Vagina (tissue), 2 donors: ENCODE measurements around the gene CARD11. TPM values are rescaled to one million over a fixed set of nuclear protein-coding genes. Genes with fewer than 3 reads are reported as not detected.

ENCODE experiments used
- DNase-seq, 2 donors: peaks; one replicate each; pipeline ENCODE4 v3.0.0-alpha.2; 2017; ENCODE audit errors: extremely low spot score in 2 of 2
- H3K27ac ChIP-seq: fragments of 200-600 bp; sonication (generic); one replicate; pipeline ENCODE4 v1.5.1; 2019
- H3K27me3 ChIP-seq: fragments of 200-600 bp; sonication (generic); one replicate; pipeline ENCODE4 v1.5.1; 2019
- H3K36me3 ChIP-seq, 2 donors: fragments of 200-600 bp; sonication (generic); one replicate each; pipeline ENCODE4 v1.5.1; 2017 to 2019
- H3K4me1 ChIP-seq: fragments of 200-600 bp; sonication (generic); one replicate; pipeline ENCODE4 v1.5.1; 2019
- H3K4me3 ChIP-seq, 2 donors: fragments of 200-600 bp; sonication (generic); 1 replicate in 1 of 2; 2 replicates in 1 of 2; pipeline ENCODE4 v1.5.1; 2016 to 2019
- H3K9me3 ChIP-seq: fragments of 200-600 bp; sonication (generic); one replicate; pipeline ENCODE4 v1.5.1; 2019
- POLR2A ChIP-seq, 2 donors: fragments of 450-650 bp; IDR thresholded peaks; one replicate each; pipeline ENCODE4 v1.6.1; 2017; ENCODE audit warnings: antibody characterized with exemption in 2 of 2, mild to moderate bottlenecking in 2 of 2, moderate library complexity in 2 of 2
- POLR2AphosphoS5 ChIP-seq, 2 donors: sonication (generic); formaldehyde crosslinking; IDR thresholded peaks; one replicate each; pipeline ENCODE4 v1.9.0; 2017; ENCODE audit warnings: antibody characterized with exemption in 2 of 2, mild to moderate bottlenecking in 2 of 2, low read depth in 1 of 2; ENCODE audit not compliant: insufficient read depth in 1 of 2
- intact Hi-C: fragments of 100-400 bp; cut with DNase I; formaldehyde crosslinking; loops from one replicate; pipeline ENCODE4 v1.15.1; 2023
- total RNA-seq: library from RNA; depleted of rRNA; stranded (reverse); fragments of >200 nt; gene quantifications from one replicate; pipeline ENCODE4 v1.2.3, GENCODE V29; 2016
- TF ChIP-seq, protein P1 (sequence below), 3 experiments: fragments of 450-650 bp in 2 of 3; fragments of 200-600 bp in 1 of 3; sonication (generic) in 1 of 3; IDR thresholded peaks; one replicate each; pipeline ENCODE4 v1.5.1; 2017 to 2019; ENCODE audit warnings: antibody characterized with exemption in 3 of 3, mild to moderate bottlenecking in 2 of 3, moderate library complexity in 2 of 3

Gene CARD11
- total RNA-seq, 1 donor from 2014 or later, result 2.9 TPM

DNA sequence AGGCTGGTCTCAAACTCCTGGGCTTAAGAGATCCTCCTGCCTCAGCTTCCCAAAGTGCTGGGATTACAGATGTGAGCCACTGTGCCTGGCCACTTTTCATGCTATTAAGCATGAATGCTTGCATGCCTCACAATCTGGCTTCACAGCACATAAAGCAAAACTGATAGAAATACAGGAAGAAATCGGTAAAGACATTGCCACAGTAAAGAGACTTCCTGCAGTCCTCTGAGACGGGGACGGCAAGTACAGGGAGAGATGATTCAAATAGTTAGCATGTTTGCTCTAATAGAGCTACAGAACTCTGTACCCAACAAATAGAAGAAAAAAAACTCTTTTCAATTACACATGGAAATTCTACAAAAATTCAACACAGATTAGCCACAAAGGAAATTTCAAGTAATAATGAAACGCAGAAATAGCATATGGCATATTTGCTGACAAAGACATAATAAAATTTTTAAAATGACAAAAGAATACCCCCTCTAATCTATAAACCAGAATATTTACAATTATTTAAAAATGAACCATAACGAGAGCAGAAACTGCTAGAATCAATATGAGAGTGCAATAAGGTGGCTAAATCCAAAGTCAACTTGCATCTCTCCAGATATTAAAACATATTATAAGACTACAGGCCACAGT is 32.3 kb downstream of the CARD11 start:
- Histone ChIP-seq H3K27me3 (no peaks in the 10 kb centered on the region), H3K4me1 (no peaks in the 10 kb centered on the region), H3K4me3 (no peak overlapping the region), H3K27ac (no peak overlapping the region), H3K36me3 (no peaks in the 10 kb centered on the region), H3K9me3 (no peaks in the 10 kb centered on the region)
- no peak for TF ChIP-seq POLR2AphosphoS5 (IDR thresholded peaks at IDR 0.05; ENCODE audit: insufficient read depth in 1 of 2, low read depth in 1 of 2)
- intact Hi-C loops, result no loop called here
- no peak for DNase-seq

DNA sequence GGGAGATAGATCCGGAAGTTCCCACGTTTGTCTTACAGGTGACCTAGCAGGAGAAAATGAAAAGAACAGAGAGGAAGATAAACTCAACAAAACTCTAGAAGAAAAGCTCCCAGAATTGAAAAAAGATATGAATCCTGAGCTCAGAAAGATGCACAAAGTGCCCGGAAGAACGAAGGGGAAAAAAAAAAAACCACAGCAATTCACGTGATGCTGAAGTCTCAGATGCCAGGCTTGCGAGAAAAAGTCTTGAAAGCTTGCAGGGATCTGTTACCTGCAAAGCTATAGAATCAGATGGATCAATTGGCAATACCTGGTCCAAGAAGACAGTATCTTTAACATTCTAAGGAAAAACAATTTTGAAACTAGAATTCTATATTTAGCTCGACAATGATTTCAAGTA is 33.5 kb downstream of the CARD11 start:
- Histone ChIP-seq H3K27ac (no peak overlapping the region), H3K27me3 (no peaks in the 10 kb centered on the region), H3K4me1 (no peaks in the 10 kb centered on the region), H3K9me3 (no peaks in the 10 kb centered on the region), H3K4me3 (no peak overlapping the region), H3K36me3 (no peaks in the 10 kb centered on the region)
- no peak for DNase-seq
- TF ChIP-seq POLR2AphosphoS5 (IDR thresholded peaks at IDR 0.05; ENCODE audit: insufficient read depth in 1 of 2, low read depth in 1 of 2) (no peak), POLR2A (IDR thresholded peaks at IDR 0.05) (no peak)
- TF ChIP-seq, protein P1, sequence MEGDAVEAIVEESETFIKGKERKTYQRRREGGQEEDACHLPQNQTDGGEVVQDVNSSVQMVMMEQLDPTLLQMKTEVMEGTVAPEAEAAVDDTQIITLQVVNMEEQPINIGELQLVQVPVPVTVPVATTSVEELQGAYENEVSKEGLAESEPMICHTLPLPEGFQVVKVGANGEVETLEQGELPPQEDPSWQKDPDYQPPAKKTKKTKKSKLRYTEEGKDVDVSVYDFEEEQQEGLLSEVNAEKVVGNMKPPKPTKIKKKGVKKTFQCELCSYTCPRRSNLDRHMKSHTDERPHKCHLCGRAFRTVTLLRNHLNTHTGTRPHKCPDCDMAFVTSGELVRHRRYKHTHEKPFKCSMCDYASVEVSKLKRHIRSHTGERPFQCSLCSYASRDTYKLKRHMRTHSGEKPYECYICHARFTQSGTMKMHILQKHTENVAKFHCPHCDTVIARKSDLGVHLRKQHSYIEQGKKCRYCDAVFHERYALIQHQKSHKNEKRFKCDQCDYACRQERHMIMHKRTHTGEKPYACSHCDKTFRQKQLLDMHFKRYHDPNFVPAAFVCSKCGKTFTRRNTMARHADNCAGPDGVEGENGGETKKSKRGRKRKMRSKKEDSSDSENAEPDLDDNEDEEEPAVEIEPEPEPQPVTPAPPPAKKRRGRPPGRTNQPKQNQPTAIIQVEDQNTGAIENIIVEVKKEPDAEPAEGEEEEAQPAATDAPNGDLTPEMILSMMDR (IDR thresholded peaks at IDR 0.05), result no peak
- intact Hi-C loops, result no loop called here

DNA sequence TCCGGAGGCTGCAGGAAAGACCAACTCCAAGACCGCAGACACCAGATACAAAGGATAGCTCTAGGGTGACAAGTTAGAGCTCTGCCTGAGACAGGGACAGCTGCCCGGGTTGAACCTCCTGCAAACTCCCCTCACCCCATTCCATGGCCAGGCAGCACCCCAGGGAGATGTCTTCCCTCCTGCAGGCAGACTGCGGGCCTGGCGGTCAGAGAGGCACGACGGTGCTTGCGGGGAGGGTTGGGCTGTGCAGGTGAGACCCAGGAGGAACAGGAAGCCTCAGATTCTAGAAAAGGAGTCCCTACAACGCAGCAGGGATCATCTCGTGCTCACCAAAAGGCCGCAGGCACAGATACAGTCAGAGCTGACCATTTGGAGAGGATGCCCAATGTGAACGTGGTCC is 34.6 kb downstream of the CARD11 start:
- H3K27me3 ChIP-seq, result no peaks in the 10 kb centered on the region
- TF ChIP-seq POLR2AphosphoS5 (IDR thresholded peaks at IDR 0.05; ENCODE audit: insufficient read depth in 1 of 2, low read depth in 1 of 2), result no peak
- TF ChIP-seq, protein P1 (IDR thresholded peaks at IDR 0.05), result no peak
- no peak for TF ChIP-seq POLR2A (IDR thresholded peaks at IDR 0.05)
- H3K36me3 ChIP-seq, result no peaks in the 10 kb centered on the region
- no peak for DNase-seq
- H3K9me3 ChIP-seq, result no peaks in the 10 kb centered on the region
- H3K27ac ChIP-seq, result no peak overlapping the region
- no peak overlapping the region for H3K4me3 ChIP-seq
- intact Hi-C loops, result no loop called here
- H3K4me1 ChIP-seq, result no peaks in the 10 kb centered on the region

DNA sequence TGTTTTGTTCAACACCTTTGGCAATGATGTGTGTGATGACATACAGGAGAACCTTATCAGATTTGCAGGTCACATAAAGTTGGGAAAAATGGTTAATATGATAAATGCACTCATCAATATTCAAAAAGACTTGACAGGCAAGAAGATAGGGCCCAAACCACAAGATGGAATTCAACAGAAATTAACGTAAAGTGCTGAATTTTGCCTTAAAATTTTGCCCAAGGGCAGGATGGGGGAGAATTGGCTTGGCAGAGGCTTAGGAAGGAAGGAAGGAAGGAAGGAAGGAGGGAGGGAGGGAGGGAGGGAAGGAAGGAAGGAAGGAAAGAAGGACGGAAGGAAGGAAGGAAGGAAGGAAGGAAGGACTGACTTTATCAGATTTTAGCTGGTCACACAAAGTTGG is 35.3 kb downstream of the CARD11 start:
- no peaks in the 10 kb centered on the region for H3K27me3 ChIP-seq
- no peaks in the 10 kb centered on the region for H3K4me1 ChIP-seq
- no peak overlapping the region for H3K27ac ChIP-seq
- intact Hi-C loops, result no loop called here
- no peaks in the 10 kb centered on the region for H3K36me3 ChIP-seq
- no peak overlapping the region for H3K4me3 ChIP-seq
- TF ChIP-seq POLR2AphosphoS5 (IDR thresholded peaks at IDR 0.05; ENCODE audit: insufficient read depth in 1 of 2, low read depth in 1 of 2) (no peak), POLR2A (IDR thresholded peaks at IDR 0.05) (no peak)
- TF ChIP-seq, protein P1 (IDR thresholded peaks at IDR 0.05), result no peak
- DNase-seq, result no peak
- H3K9me3 ChIP-seq, result no peaks in the 10 kb centered on the region

DNA sequence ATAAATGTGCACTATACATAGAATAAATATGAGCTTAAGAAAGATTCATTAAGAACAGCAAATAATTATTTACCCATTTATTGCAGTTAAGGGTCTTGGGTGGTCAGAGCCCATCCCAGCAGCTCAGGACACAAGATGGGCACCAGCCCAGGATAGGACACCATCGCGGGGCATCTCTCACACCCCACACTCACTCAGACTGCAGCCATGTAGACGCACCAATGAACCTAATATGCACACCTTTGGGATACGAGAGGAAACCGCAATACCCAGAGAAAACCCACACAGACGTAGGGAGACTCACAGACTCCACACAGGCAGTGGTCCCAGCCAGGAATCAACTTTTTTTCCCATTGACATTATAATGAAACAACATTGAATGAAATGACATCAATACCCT is 36.0 kb downstream of the CARD11 start:
- H3K4me3 ChIP-seq, result no peak overlapping the region
- no peaks in the 10 kb centered on the region for H3K36me3 ChIP-seq
- DNase-seq, result no peak
- no peak overlapping the region for H3K27ac ChIP-seq
- no peak for TF ChIP-seq POLR2A (IDR thresholded peaks at IDR 0.05)
- no peak for TF ChIP-seq POLR2AphosphoS5 (IDR thresholded peaks at IDR 0.05; ENCODE audit: insufficient read depth in 1 of 2, low read depth in 1 of 2)
- TF ChIP-seq, protein P1 (IDR thresholded peaks at IDR 0.05), result no peak
- intact Hi-C loops, result no loop called here
- no peaks in the 10 kb centered on the region for H3K9me3 ChIP-seq
- no peaks in the 10 kb centered on the region for H3K27me3 ChIP-seq
- no peaks in the 10 kb centered on the region for H3K4me1 ChIP-seq
